SK-N-SH treated with all-trans-retinoic acid at 6 μM for 48 hours (cell line): Measurements from ENCODE around the gene KAT5.

Experiments
- ATAC-seq: fragments of 200-7000 bp; cut with Tn5 transposase; 3 replicates; pipeline ENCODE4 v1.9.1; 2020; ENCODE audit warnings: mild to moderate bottlenecking, moderate library complexity
- ARNTL ChIP-seq: fragments of 450-650 bp; formaldehyde crosslinking; IDR thresholded peaks from 2 replicates; pipeline ENCODE4 v1.5.0; 2020; ENCODE audit warnings: low read depth, mild to moderate bottlenecking, moderate library complexity, borderline replicate concordance
- BACH2 ChIP-seq: fragments of 250-450 bp; sonication (Bioruptor Pico); IDR thresholded peaks from 2 replicates; pipeline ENCODE4 v1.9.0; 2021; ENCODE audit warnings: mild to moderate bottlenecking, borderline replicate concordance
- CREB5 ChIP-seq: fragments of 250-450 bp; sonication (Bioruptor Pico); IDR thresholded peaks from 2 replicates; pipeline ENCODE4 v1.5.1; 2020; ENCODE audit warnings: low read depth, mild to moderate bottlenecking, moderate library complexity
- CSDC2 ChIP-seq: fragments of 250-450 bp; sonication (Bioruptor Pico); IDR thresholded peaks from 2 replicates; pipeline ENCODE4 v1.5.0; 2020; ENCODE audit warnings: mild to moderate bottlenecking, moderate library complexity
- ESRRG ChIP-seq: fragments of 250-450 bp; sonication (Bioruptor Pico); IDR thresholded peaks from 2 replicates; pipeline ENCODE4 v1.6.1; 2021; ENCODE audit warnings: mild to moderate bottlenecking
- GLIS3 ChIP-seq: fragments of 250-450 bp; sonication (Bioruptor Pico); IDR thresholded peaks from 2 replicates; pipeline ENCODE4 v1.5.0; 2020; ENCODE audit warnings: mild to moderate bottlenecking, moderate library complexity
- ISL1 ChIP-seq: fragments of 250-450 bp; sonication (Bioruptor Pico); IDR thresholded peaks from 2 replicates; pipeline ENCODE4 v2.1.2; 2022; ENCODE audit warnings: mild to moderate bottlenecking, moderate library complexity
- OSR1 ChIP-seq: fragments of 250-450 bp; sonication (Bioruptor Pico); IDR thresholded peaks from 2 replicates; pipeline ENCODE4 v1.8.0; 2022; ENCODE audit warnings: moderate library complexity, mild to moderate bottlenecking, inconsistent platforms
- PATZ1 ChIP-seq: fragments of 250-450 bp; sonication (Bioruptor Pico); IDR thresholded peaks from 2 replicates; pipeline ENCODE4 v1.8.0; 2020; ENCODE audit warnings: mild to moderate bottlenecking, moderate library complexity, borderline replicate concordance
- POU6F1 ChIP-seq: fragments of 250-450 bp; sonication (Bioruptor Pico); IDR thresholded peaks from 2 replicates; pipeline ENCODE4 v1.8.0; 2021; ENCODE audit warnings: low read depth, mild to moderate bottlenecking, moderate library complexity, borderline replicate concordance
- PPARA ChIP-seq: fragments of 250-450 bp; sonication (Bioruptor Pico); IDR thresholded peaks from 2 replicates; pipeline ENCODE4 v1.5.0; 2020; ENCODE audit warnings: mild to moderate bottlenecking, borderline replicate concordance
- RARB ChIP-seq: fragments of 250-450 bp; sonication (Bioruptor Pico); IDR thresholded peaks from 2 replicates; pipeline ENCODE4 v1.8.0; 2021; ENCODE audit warnings: mild to moderate bottlenecking, moderate library complexity
- SNAI2 ChIP-seq: fragments of 250-450 bp; sonication (Bioruptor Pico); IDR thresholded peaks from 2 replicates; pipeline ENCODE4 v1.5.0; 2020; ENCODE audit warnings: mild to moderate bottlenecking, moderate library complexity
- TCF4 ChIP-seq: fragments of 250-450 bp; sonication (Bioruptor Pico); IDR thresholded peaks from 2 replicates; pipeline ENCODE4 v1.8.0; 2021; ENCODE audit warnings: mild to moderate bottlenecking, moderate library complexity, borderline replicate concordance
- TOX ChIP-seq: fragments of 250-450 bp; sonication (Bioruptor Pico); IDR thresholded peaks from 2 replicates; pipeline ENCODE4 v1.8.0; 2021; ENCODE audit warnings: mild to moderate bottlenecking, moderate library complexity, borderline replicate concordance
- TSHZ2 ChIP-seq: fragments of 250-450 bp; sonication (Bioruptor Pico); IDR thresholded peaks from 2 replicates; pipeline ENCODE4 v1.5.0; 2020; ENCODE audit warnings: mild to moderate bottlenecking, moderate library complexity
- ZC3H10 ChIP-seq: fragments of 250-450 bp; sonication (Bioruptor Pico); IDR thresholded peaks from 2 replicates; pipeline ENCODE4 v1.5.1; 2021; ENCODE audit warnings: mild to moderate bottlenecking, moderate library complexity
- ZFP3 ChIP-seq: fragments of 250-450 bp; sonication (Bioruptor Pico); IDR thresholded peaks from 2 replicates; pipeline ENCODE4 v1.5.0; 2020; ENCODE audit warnings: mild to moderate bottlenecking, moderate library complexity
- ZFP30 ChIP-seq: fragments of 450-650 bp; formaldehyde crosslinking; IDR thresholded peaks from 2 replicates; pipeline ENCODE4 v1.5.0; 2022; ENCODE audit warnings: mild to moderate bottlenecking, moderate library complexity
- ZNF565 ChIP-seq: fragments of 450-650 bp; formaldehyde crosslinking; conservative IDR thresholded peaks from 2 replicates; pipeline ENCODE4 v1.5.0; 2020; ENCODE audit warnings: low read depth, mild to moderate bottlenecking, moderate library complexity
- ZNF70 ChIP-seq: fragments of 450-650 bp; formaldehyde crosslinking; IDR thresholded peaks from 2 replicates; pipeline ENCODE4 v1.5.0; 2020; ENCODE audit warnings: mild to moderate bottlenecking, moderate library complexity
- ZNF8 ChIP-seq: fragments of 450-650 bp; formaldehyde crosslinking; IDR thresholded peaks from 2 replicates; pipeline ENCODE4 v1.5.0; 2020; ENCODE audit warnings: mild to moderate bottlenecking, moderate library complexity

The KAT5 gene

GRCh38 chr11:65716774-65717405 is 4.8 kb downstream of the KAT5 start:
- TF ChIP-seq ZNF70 (CRISPR knock-in tag) (no peak), GLIS3 (no peak), PPARA (CRISPR knock-in tag) (no peak), BACH2 (CRISPR knock-in tag) (no peak), ZFP3 (CRISPR knock-in tag) (no peak), ZNF8 (CRISPR knock-in tag) (no peak), RARB (no peak), ESRRG (CRISPR knock-in tag) (no peak), CSDC2 (CRISPR knock-in tag) (no peak), ZC3H10 (CRISPR knock-in tag) (no peak), TSHZ2 (CRISPR knock-in tag) (no peak), ISL1 (CRISPR knock-in tag) (no peak), POU6F1 (no peak), SNAI2 (CRISPR knock-in tag) (no peak), OSR1 (CRISPR knock-in tag) (no peak), TOX (CRISPR knock-in tag) (no peak)

GRCh38 chr11:65717906-65718305 is 5.9 kb downstream of the KAT5 start:
- ATAC-seq, result no peak

More at GRCh38 chr11:65716774-65717405, 4.8 kb downstream of the KAT5 start:
- no peak for ATAC-seq

GRCh38 chr11:65718531-65718930 is 6.5 kb downstream of the KAT5 start:
- ATAC-seq, result no peak
- no peak for TF ChIP-seq BACH2 (CRISPR knock-in tag)
- TF ChIP-seq ZC3H10 (CRISPR knock-in tag), result no peak
- no peak for TF ChIP-seq PPARA (CRISPR knock-in tag)
- TF ChIP-seq OSR1 (CRISPR knock-in tag), result no peak
- no peak for TF ChIP-seq ESRRG (CRISPR knock-in tag)
- no peak for TF ChIP-seq PATZ1 (CRISPR knock-in tag)
- TF ChIP-seq ZNF8 (CRISPR knock-in tag), result no peak
- no peak for TF ChIP-seq CREB5 (CRISPR knock-in tag)
- no peak for TF ChIP-seq POU6F1
- no peak for TF ChIP-seq ZNF565 (CRISPR knock-in tag)
- TF ChIP-seq CSDC2 (CRISPR knock-in tag), result no peak
- no peak for TF ChIP-seq TSHZ2 (CRISPR knock-in tag)
- TF ChIP-seq TOX (CRISPR knock-in tag), result no peak
- no peak for TF ChIP-seq ZFP3 (CRISPR knock-in tag)
- no peak for TF ChIP-seq TCF4 (CRISPR knock-in tag)
- TF ChIP-seq SNAI2 (CRISPR knock-in tag), result no peak
- no peak for TF ChIP-seq ARNTL
- TF ChIP-seq RARB, result no peak
- no peak for TF ChIP-seq ZFP30 (CRISPR knock-in tag)
- TF ChIP-seq, all 23 proteins: peak for 0

More at GRCh38 chr11:65717906-65718305, 5.9 kb downstream of the KAT5 start:
- no peak for TF ChIP-seq ZNF70 (CRISPR knock-in tag)
- no peak for TF ChIP-seq TOX (CRISPR knock-in tag)
